Measurements from ENCODE around the gene DOC2B. TPM values are rescaled to one million over a fixed set of nuclear protein-coding genes. Genes with fewer than 3 reads are reported as not detected.

The DOC2B gene
- total RNA-seq, 2 experiments from 2014 or later: not detected

DNA sequence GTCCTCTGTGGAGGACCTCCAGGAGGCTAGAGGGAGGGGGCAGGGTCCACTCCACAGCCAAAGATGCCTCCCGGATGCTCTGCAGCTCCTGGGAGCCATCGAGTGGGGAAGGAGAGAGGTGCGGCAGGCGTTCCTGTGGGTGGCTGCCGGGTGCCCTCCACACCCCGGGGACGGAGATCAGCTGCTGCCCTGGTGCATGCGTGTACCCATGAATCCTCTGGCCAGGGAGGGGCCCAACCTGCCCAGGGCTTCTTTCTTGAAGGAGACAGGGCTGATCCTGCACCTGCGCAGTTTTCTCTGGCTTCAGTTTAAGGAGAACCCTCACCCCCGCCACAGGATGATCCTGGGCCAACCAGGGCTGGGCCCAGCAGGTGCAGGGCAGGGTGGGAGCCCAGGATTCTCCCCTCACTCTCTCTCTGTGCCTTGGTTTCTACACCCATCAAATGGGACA is 33.5 kb upstream of the DOC2B start:
- ATAC-seq: no peak
- H3K4me3 Mint-ChIP-seq: no peak overlapping the region
- no peaks in the 10 kb centered on the region for H3K27me3 Mint-ChIP-seq
- H3K36me3 Mint-ChIP-seq (ENCODE audit: low read depth): no peaks in the 10 kb centered on the region
- TF ChIP-seq, protein P1, sequence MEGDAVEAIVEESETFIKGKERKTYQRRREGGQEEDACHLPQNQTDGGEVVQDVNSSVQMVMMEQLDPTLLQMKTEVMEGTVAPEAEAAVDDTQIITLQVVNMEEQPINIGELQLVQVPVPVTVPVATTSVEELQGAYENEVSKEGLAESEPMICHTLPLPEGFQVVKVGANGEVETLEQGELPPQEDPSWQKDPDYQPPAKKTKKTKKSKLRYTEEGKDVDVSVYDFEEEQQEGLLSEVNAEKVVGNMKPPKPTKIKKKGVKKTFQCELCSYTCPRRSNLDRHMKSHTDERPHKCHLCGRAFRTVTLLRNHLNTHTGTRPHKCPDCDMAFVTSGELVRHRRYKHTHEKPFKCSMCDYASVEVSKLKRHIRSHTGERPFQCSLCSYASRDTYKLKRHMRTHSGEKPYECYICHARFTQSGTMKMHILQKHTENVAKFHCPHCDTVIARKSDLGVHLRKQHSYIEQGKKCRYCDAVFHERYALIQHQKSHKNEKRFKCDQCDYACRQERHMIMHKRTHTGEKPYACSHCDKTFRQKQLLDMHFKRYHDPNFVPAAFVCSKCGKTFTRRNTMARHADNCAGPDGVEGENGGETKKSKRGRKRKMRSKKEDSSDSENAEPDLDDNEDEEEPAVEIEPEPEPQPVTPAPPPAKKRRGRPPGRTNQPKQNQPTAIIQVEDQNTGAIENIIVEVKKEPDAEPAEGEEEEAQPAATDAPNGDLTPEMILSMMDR (IDR thresholded peaks at IDR 0.05): no peak
- no peaks in the 10 kb centered on the region for H3K4me1 Mint-ChIP-seq (ENCODE audit: low read depth)
- no peaks in the 10 kb centered on the region for H3K9me3 Mint-ChIP-seq
- DNase-seq: no peak
- intact Hi-C loops (cut with micrococcal nuclease): no loop called here
- no peak overlapping the region for H3K27ac Mint-ChIP-seq
- ChIA-PET POLR2A (no interaction called here), CTCF (no interaction called here)

DNA sequence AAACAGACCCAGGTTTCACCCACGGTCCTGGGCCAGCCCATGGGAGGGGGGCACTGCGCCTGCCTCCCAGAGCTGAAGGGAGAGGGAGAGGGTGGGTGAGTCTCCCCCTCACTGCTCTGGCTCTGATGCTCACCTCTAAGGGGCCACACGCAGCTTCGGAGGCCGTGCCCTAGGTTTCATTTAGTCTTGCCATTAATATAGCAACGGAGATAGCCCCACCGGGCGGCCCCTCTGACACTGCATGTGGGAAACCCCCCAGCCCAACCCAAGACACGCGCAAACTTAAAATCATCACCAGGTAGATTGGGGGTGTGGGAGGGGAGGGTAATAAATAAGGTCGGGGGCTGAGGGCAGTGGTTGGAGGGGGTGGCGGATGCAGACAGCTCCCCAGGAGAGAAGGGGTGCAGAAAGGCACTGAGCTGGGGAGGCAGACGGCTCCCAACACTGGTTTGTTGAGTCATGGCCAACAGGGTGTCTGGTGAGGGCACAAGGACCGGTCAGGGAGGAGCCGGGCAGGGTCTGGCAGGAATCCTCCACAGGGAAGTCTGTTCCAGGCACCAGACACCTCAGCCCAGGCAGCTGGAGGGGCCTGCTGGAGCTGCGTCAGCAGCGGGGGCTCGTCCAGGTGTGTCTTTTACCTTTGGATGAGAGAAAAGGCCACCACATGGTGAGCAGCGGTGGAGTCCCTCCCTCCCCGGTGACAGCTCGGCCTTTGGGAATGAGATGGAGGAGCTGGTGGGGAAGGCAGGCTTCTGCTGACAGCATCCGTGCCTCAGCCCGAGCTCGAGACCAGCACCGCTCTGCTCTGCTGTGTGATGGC is 32.0 kb upstream of the DOC2B start:
- no peaks in the 10 kb centered on the region for H3K27me3 Mint-ChIP-seq
- no peak overlapping the region for H3K27ac Mint-ChIP-seq
- ChIA-PET CTCF (no interaction called here), POLR2A (no interaction called here)
- TF ChIP-seq, protein P1 (IDR thresholded peaks at IDR 0.05): no peak
- H3K4me1 Mint-ChIP-seq (ENCODE audit: low read depth): no peaks in the 10 kb centered on the region
- no peak overlapping the region for H3K4me3 Mint-ChIP-seq
- intact Hi-C loops (cut with micrococcal nuclease): no loop called here
- H3K36me3 Mint-ChIP-seq (ENCODE audit: low read depth): no peaks in the 10 kb centered on the region
- DNase-seq (no peak), ATAC-seq (no peak)
- no peaks in the 10 kb centered on the region for H3K9me3 Mint-ChIP-seq

DNA sequence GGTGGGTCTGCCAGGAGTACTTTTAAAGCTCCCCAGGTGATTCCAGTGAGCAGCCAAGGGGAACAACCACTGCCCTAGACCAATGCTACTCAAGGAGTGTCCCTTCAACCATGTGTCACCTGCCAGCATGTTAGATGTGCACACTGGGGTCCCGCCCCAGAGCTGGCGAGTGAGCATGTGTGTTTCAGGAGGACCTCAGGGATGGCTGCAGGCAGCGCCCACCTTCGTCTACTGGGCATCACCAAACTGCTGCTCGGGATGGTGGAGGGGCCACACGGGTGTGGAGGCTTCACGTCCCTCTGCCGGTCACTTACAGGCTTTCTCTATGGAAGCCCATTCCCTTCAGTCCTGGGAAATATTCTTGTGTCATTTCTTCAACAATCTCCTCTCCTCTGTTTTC is 29.0 kb upstream of the DOC2B start:
- H3K27me3 Mint-ChIP-seq: no peaks in the 10 kb centered on the region
- no peak overlapping the region for H3K27ac Mint-ChIP-seq
- intact Hi-C loops (cut with micrococcal nuclease): no loop called here
- ATAC-seq (no peak), DNase-seq (no peak)
- H3K4me1 Mint-ChIP-seq (ENCODE audit: low read depth): no peaks in the 10 kb centered on the region
- ChIA-PET POLR2A (interaction anchor here (1.3 kb wide), 1 partner anchor 9 kb away, joined by 3 read pairs; no protein-coding TSS in a partner anchor), CTCF (no interaction called here)
- no peak overlapping the region for H3K4me3 Mint-ChIP-seq
- TF ChIP-seq, protein P1 (IDR thresholded peaks at IDR 0.05): no peak
- peaks cover 5% of the 10 kb centered on the region for H3K9me3 Mint-ChIP-seq
- no peaks in the 10 kb centered on the region for H3K36me3 Mint-ChIP-seq (ENCODE audit: low read depth)

DNA sequence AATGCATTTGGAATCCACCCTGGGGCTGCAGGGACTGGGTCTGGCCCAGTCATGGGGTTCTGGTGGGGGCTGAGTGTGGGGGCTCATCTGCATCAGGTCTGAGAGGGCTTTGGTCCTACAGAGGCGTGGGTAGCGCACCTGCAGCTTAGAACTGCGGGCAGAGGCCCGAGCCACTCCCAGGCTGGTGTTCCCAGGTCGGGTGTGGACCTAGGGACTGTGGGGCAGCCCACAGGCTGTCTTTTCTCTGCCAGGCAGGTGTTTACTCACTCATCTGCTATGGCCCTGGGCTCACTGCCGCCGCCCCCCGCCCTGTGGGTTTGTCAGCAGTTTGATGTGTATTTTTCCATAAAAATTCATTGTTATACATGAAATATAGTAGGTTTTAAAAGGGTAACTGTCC is 27.0 kb upstream of the DOC2B start:
- intact Hi-C loops (cut with micrococcal nuclease): no loop called here
- DNase-seq: no peak
- ATAC-seq: no peak
- no peaks in the 10 kb centered on the region for H3K36me3 Mint-ChIP-seq (ENCODE audit: low read depth)
- TF ChIP-seq, protein P1 (IDR thresholded peaks at IDR 0.05): no peak
- ChIA-PET POLR2A (no interaction called here), CTCF (no interaction called here)
- no peaks in the 10 kb centered on the region for H3K4me1 Mint-ChIP-seq (ENCODE audit: low read depth)
- no peak overlapping the region for H3K4me3 Mint-ChIP-seq
- H3K27ac Mint-ChIP-seq: no peak overlapping the region
- peaks cover 5% of the 10 kb centered on the region for H3K9me3 Mint-ChIP-seq
- H3K27me3 Mint-ChIP-seq: no peaks in the 10 kb centered on the region

DNA sequence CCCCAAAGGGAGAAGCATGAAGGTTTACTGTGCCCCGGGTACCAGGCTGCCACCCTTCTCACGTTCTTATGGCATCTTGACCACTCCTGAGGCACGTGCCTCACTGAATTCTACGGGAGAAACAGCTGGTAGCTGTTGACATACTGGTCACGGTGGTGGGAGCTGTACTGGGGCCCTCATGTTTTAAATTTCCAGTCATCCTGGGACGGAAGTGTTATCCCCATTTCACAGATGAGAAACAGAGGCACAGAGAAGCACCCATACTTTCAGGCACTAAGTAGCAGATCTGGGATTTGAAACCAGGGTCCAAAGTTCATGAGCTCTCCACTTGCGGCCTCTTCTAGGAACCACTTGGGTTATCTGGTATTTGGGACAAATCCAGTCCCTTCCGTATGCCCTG is 26.3 kb upstream of the DOC2B start:
- H3K36me3 Mint-ChIP-seq (ENCODE audit: low read depth): no peaks in the 10 kb centered on the region
- no peak for ATAC-seq

More for the DNA sequence above, 26.3 kb upstream of the DOC2B start:
- no peak overlapping the region for H3K27ac Mint-ChIP-seq
- no peak overlapping the region for H3K4me3 Mint-ChIP-seq
- DNase-seq: no peak
- intact Hi-C loops (cut with micrococcal nuclease): no loop called here
- no peaks in the 10 kb centered on the region for H3K4me1 Mint-ChIP-seq (ENCODE audit: low read depth)
- CTCF ChIA-PET: no interaction called here
- TF ChIP-seq, protein P1 (IDR thresholded peaks at IDR 0.05): no peak
- POLR2A ChIA-PET: no interaction called here
- no peaks in the 10 kb centered on the region for H3K27me3 Mint-ChIP-seq
- H3K9me3 Mint-ChIP-seq: peaks cover 5% of the 10 kb centered on the region
